Adrenal gland (tissue), 12 donors: ENCODE measurements around the gene APH1B. TPM values are rescaled to one million over a fixed set of nuclear protein-coding genes. Genes with fewer than 3 reads are reported as not detected.

Experiments used
- DNase-seq, 7 donors: peaks; one replicate each; pipeline ENCODE4 v3.0.0-alpha.2; 2019 to 2020
- H3K27ac ChIP-seq, 5 donors: fragments of 200-600 bp; sonication (generic) in 4 of 5; 1 replicate in 3 of 5; 2 replicates in 2 of 5; pipeline versions ENCODE4 v1.5.1 to v1.8.0; 2016 to 2020; ENCODE audit warnings: mild to moderate bottlenecking in 1 of 5
- H3K27me3 ChIP-seq: fragments of 200-600 bp; 2 replicates; pipeline ENCODE4 v1.8.0; 2021
- H3K36me3 ChIP-seq, 2 donors: fragments of 200-600 bp; replicated peaks in 1 of 2; 1 replicate in 1 of 2; 2 replicates in 1 of 2; pipeline versions ENCODE4 v1.5.1 to v1.8.0; 2018 to 2022
- H3K4me1 ChIP-seq, 2 donors: fragments of 200-600 bp; replicated peaks in 1 of 2; 1 replicate in 1 of 2; 2 replicates in 1 of 2; pipeline versions ENCODE4 v1.5.1 to v1.8.0; 2018 to 2021
- H3K4me3 ChIP-seq, 4 donors: fragments of 200-600 bp; sonication (generic) in 3 of 4; one replicate each; pipeline ENCODE4 v1.5.1; 2016 to 2018
- H3K9me3 ChIP-seq, 3 donors: fragments of 200-600 bp; sonication (generic) in 1 of 3; replicated peaks in 1 of 3; 1 replicate in 2 of 3; 2 replicates in 1 of 3; pipeline versions ENCODE4 v1.5.1 to v1.8.0; 2016 to 2021
- POLR2A ChIP-seq, 2 donors: fragments of 450-650 bp; IDR thresholded peaks; one replicate each; pipeline ENCODE4 v1.6.1; 2017; ENCODE audit warnings: antibody characterized with exemption in 2 of 2, mild to moderate bottlenecking in 2 of 2, moderate library complexity in 1 of 2
- WGBS, 4 donors: extraction: QIAGEN DNeasy Blood & Tissue Kit in 2 of 4; methylation state at CpG; one replicate each; pipeline versions ENCODE4 v1.1.5 to v1.1.7; 2013 to 2017; 5-methylcytosine and 5-hydroxymethylcytosine counted together
- intact Hi-C, 2 donors: fragments of 100-400 bp; cut with DNase I; formaldehyde crosslinking; loops; one replicate each; pipeline versions ENCODE4 v1.14.1 to v1.15.0; 2022 to 2023
- polyA plus RNA-seq, 3 donors: library from polyadenylated mRNA; stranded (reverse); fragments of 200-250 nt in 2 of 3; fragments of 350-450 nt in 1 of 3; fragmentation: Illumina TruSeq in 1 of 3; extraction: RNeasy Lipid Tissue Mini Kit (QIAGEN cat#74804) in 1 of 3; gene quantifications; one replicate each; pipeline ENCODE4 v1.2.3, GENCODE V29; 2013 to 2014
- total RNA-seq, 9 donors: library from RNA; depleted of rRNA in 4 of 9; stranded (reverse); fragments of >200 nt in 4 of 9; fragments of 120-200 nt in 1 of 9; fragmentation: NEBNext Ultra II Directional in 1 of 9; extraction: Animal tissue kit (Norgen Biotek cat#: 25700) in 1 of 9; gene quantifications; one replicate each; pipeline versions ENCODE4 v1.1.0 to v1.2.4, GENCODE V29; 2013 to 2023
- TF ChIP-seq, protein P1 (sequence below), 6 experiments: fragments of 450-650 bp in 4 of 6; fragments of 200-600 bp in 2 of 6; sonication (generic) in 1 of 6; IDR thresholded peaks; 1 replicate in 5 of 6; 2 replicates in 1 of 6; pipeline versions ENCODE4 v1.5.1 to v1.8.0; 2016 to 2021; ENCODE audit warnings: antibody characterized with exemption in 6 of 6, mild to moderate bottlenecking in 2 of 6, moderate library complexity in 1 of 6
- donor health status: healthy with polysubstance abuse.
- donor health status: Bipolar disorder and iron deficiency.
- donor health status: DM: yes; HTN: yes; CAD: no.
- donor health status: DM: no; HTN: no; CAD: no.
- donor health status: DM: no; HTN: no; CAD: no.
- donor health status: DM: yes; HTN: yes; CAD: no.

The APH1B gene
- total and polyA plus RNA-seq, 12 donors = 8.3 to 50.3 (median 23.1) TPM

DNA sequence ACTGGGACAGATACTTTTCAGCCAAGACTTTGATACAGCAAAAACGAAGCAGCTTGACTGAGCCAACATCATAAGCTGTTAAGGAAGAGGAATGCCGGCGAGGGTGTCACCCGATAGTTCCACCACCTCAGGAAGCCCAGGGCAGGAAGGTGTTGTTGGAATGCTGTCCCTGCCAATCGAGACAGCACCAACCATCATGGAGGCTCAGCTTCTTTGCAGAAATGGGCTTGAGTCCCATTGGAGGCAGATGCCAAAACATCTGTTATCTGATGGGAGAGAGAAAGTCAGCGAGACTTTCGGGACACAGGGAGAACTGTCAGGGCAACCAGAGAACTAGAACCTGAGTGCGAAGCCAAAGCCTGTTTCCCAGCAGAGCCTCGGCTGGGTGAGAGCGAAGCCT lies 53.5 kb downstream of the APH1B start:
- Histone ChIP-seq H3K4me1 (peaks cover 0 to 6% of the 10 kb centered on the region in 2 donors), H3K27me3 (no peaks in the 10 kb centered on the region), H3K36me3 (no peaks in the 10 kb centered on the region), H3K4me3 (no peak overlapping the region), H3K27ac (no peak overlapping the region), H3K9me3 (no peaks in the 10 kb centered on the region)
- TF ChIP-seq, protein P1, sequence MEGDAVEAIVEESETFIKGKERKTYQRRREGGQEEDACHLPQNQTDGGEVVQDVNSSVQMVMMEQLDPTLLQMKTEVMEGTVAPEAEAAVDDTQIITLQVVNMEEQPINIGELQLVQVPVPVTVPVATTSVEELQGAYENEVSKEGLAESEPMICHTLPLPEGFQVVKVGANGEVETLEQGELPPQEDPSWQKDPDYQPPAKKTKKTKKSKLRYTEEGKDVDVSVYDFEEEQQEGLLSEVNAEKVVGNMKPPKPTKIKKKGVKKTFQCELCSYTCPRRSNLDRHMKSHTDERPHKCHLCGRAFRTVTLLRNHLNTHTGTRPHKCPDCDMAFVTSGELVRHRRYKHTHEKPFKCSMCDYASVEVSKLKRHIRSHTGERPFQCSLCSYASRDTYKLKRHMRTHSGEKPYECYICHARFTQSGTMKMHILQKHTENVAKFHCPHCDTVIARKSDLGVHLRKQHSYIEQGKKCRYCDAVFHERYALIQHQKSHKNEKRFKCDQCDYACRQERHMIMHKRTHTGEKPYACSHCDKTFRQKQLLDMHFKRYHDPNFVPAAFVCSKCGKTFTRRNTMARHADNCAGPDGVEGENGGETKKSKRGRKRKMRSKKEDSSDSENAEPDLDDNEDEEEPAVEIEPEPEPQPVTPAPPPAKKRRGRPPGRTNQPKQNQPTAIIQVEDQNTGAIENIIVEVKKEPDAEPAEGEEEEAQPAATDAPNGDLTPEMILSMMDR (IDR thresholded peaks at IDR 0.05) = no peak
- TF ChIP-seq POLR2A (IDR thresholded peaks at IDR 0.05) = no peak
- WGBS, 4 donors = 81 to 97% (median 83%) methylated on average over 9 to 10 of the region's 10 CpGs
- intact Hi-C loops = no loop called here
- DNase-seq = no peak

DNA sequence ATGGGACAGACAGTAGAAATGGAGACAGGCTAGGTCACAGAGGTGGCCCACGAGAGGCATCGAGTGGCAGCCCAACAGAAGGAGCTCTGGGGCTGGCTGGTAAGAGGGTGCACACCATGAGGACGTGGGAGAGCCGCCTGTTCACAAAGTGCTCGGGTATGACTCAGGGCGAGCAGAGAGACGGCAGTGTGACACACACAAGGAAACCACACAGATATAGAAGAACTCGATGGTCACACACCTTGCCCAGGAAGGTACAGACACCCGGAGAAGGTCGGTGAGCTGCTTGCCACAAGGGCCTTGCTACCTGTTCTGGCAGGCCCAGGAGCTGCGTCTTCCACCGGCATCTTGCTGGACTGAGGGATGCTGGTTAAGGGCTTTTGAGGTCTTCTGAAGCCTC lies 54.1 kb downstream of the APH1B start:
- Histone ChIP-seq H3K27ac (no peak overlapping the region), H3K27me3 (no peaks in the 10 kb centered on the region), H3K4me1 (peaks cover 0 to 6% of the 10 kb centered on the region in 2 donors), H3K4me3 (no peak overlapping the region), H3K9me3 (no peaks in the 10 kb centered on the region), H3K36me3 (no peaks in the 10 kb centered on the region)
- WGBS, 4 donors = 92 to 95% (median 94%) methylated on average over 7 to 12 of the region's 12 CpGs
- no peak for DNase-seq
- TF ChIP-seq, protein P1 (IDR thresholded peaks at IDR 0.05) = no peak
- TF ChIP-seq POLR2A (IDR thresholded peaks at IDR 0.05) = no peak
- intact Hi-C loops = no loop called here

DNA sequence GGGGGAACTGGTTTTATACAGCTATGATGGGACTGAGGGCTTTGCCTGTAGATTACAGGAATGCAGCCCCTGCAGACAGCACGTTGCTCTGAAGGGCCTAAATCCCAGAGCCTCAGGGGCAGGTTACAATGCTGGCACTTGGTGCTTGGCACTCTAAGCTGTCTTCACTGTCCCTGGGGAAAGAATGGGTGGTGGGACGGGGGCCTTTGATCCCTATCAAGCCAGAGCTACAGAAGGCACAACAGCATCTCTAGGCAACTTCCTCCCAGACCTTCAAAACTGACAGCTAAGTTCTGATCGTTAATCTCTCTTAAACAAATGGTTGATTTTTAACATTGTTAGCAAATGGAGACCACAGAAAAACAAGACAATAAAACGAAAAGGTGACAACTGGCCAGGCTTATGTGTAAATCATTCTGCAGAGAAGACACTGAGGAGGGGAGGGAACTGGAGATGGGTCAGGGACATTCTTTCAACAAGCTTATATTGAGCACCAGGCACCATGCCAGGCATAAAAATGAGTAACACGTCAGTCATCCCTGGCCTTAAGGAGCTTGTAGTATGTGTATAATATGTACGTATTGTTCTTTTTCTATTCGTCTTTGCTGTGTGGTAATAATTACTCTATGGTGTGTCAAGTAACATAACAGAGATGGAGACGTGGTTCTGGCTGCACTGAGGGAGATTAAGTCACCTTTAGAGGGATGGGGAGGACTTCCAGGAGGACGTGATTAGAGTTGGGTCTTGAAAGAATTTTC lies 55.1 kb downstream of the APH1B start:
- intact Hi-C loops = no loop called here
- 32 to 45% (median 36%) methylated on average over 7 to 9 of the region's 9 CpGs for WGBS, 4 donors
- peak; percentile 35 to 66 (median 44) for DNase-seq

DNA sequence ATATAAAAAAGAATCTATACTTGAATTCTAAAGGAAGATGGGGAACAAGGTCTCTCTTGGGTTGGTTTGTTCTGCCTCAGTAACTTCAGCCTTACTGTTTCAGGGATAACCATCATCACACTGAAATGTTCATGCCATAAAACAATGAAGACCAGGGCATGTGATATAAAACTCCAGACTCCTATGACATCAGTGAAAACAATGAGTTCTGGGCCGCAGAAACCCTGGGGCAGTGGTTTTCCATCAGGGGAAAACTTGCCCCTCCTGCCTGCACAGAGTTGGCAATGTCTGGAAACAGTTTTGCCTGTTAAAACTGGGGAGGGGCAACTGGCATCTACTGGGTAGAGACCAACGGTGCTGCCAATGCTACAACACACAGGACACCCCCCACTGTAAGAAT lies 57.4 kb downstream of the APH1B start:
- Histone ChIP-seq H3K4me1 (peaks cover 0 to 6% of the 10 kb centered on the region in 2 donors), H3K36me3 (no peaks in the 10 kb centered on the region), H3K9me3 (no peaks in the 10 kb centered on the region), H3K27me3 (no peaks in the 10 kb centered on the region), H3K4me3 (no peak overlapping the region), H3K27ac (no peak overlapping the region)
- intact Hi-C loops = no loop called here
- WGBS, 4 donors = 86 to 90% (median 88%) methylated on average over 2 of the region's 2 CpGs
- TF ChIP-seq POLR2A (IDR thresholded peaks at IDR 0.05) = no peak
- TF ChIP-seq, protein P1 (IDR thresholded peaks at IDR 0.05) = no peak
- DNase-seq = no peak

More for the DNA sequence above, 55.1 kb downstream of the APH1B start:
- Histone ChIP-seq H3K27ac (no peak overlapping the region), H3K36me3 (no peaks in the 10 kb centered on the region), H3K4me1 (peaks cover 0 to 6% of the 10 kb centered on the region in 2 donors), H3K27me3 (no peaks in the 10 kb centered on the region), H3K4me3 (no peak overlapping the region), H3K9me3 (no peaks in the 10 kb centered on the region)
- no peak for TF ChIP-seq POLR2A (IDR thresholded peaks at IDR 0.05)
- TF ChIP-seq, protein P1 (IDR thresholded peaks at IDR 0.05) = no peak
